CD4-positive, alpha-beta T cell (primary cell): Measurements from ENCODE around the gene HM13. TPM values are rescaled to one million over a fixed set of nuclear protein-coding genes. Genes with fewer than 3 reads are reported as not detected.

Experiments used
- ATAC-seq: fragments of 200-7000 bp; cut with Tn5 transposase; one replicate; pipeline ENCODE4 v1.10.0; 2022; ENCODE audit warnings: mild to moderate bottlenecking; ENCODE audit not compliant: poor library complexity
- CTCF ChIA-PET: fragments of 350-600 bp; sonication (Branson Sonifier 250); formaldehyde crosslinking; loops from one replicate; lab custom pipeline; 2021; ENCODE audit warnings: antibody characterized with exemption, inconsistent platforms; lab: Charles Lee
- POLR2A ChIA-PET: fragments of 350-600 bp; sonication (Branson Sonifier 250); formaldehyde crosslinking; loops from one replicate; lab custom pipeline; 2021; ENCODE audit warnings: antibody characterized with exemption, inconsistent platforms; lab: Charles Lee
- DNase-seq, 14 experiments: peaks; one replicate each; pipeline ENCODE4 v3.0.0-alpha.2; 2013 to 2020; ENCODE audit warnings: mixed read lengths in 2 of 14
- H3K27ac ChIP-seq, 2 donors: one replicate each; pipeline versions ENCODE4 v1.5.1 to v1.7.0; 2013; ENCODE audit warnings: low read length in 2 of 2, low read depth in 1 of 2, mild to moderate bottlenecking in 1 of 2
- H3K27me3 ChIP-seq, 2 experiments: 1 replicate in 1 of 2; 2 replicates in 1 of 2; pipeline versions ENCODE4 v1.6.1 to v1.7.0; 2013; ENCODE audit warnings: low read length in 2 of 2, control low read depth in 1 of 2, mild to moderate bottlenecking in 1 of 2, moderate library complexity in 1 of 2; ENCODE audit not compliant: insufficient read depth in 2 of 2, control insufficient read depth in 1 of 2
- H3K36me3 ChIP-seq: one replicate; pipeline ENCODE4 v1.6.1; 2013; ENCODE audit warnings: low read length, control low read depth; ENCODE audit not compliant: insufficient read depth
- H3K4me1 ChIP-seq: one replicate; pipeline ENCODE4 v1.6.1; 2013; ENCODE audit warnings: low read length, control low read depth; ENCODE audit not compliant: insufficient read depth
- H3K4me3 ChIP-seq: one replicate; pipeline ENCODE4 v1.5.1; 2013; ENCODE audit warnings: mild to moderate bottlenecking, low read length, moderate library complexity
- H3K9me3 ChIP-seq, 2 experiments: 1 replicate in 1 of 2; 2 replicates in 1 of 2; pipeline versions ENCODE4 v1.6.1 to v1.7.0; 2013; ENCODE audit warnings: low read length in 2 of 2, mild to moderate bottlenecking in 2 of 2, control low read depth in 1 of 2, moderate library complexity in 1 of 2; ENCODE audit not compliant: control insufficient read depth in 1 of 2, insufficient read depth in 1 of 2
- H3K27ac Mint-ChIP-seq: one replicate; pipeline ENCODE4 v1.8.0; 2020; ENCODE audit warnings: mixed read lengths
- H3K27me3 Mint-ChIP-seq: one replicate; pipeline ENCODE4 v1.8.0; 2021; ENCODE audit warnings: mixed read lengths
- H3K36me3 Mint-ChIP-seq: one replicate; pipeline ENCODE4 v1.8.0; 2021; ENCODE audit warnings: low read depth, mixed read lengths
- H3K4me1 Mint-ChIP-seq: one replicate; pipeline ENCODE4 v1.8.0; 2021; ENCODE audit warnings: low read depth, mixed read lengths
- H3K4me3 Mint-ChIP-seq: one replicate; pipeline ENCODE4 v1.8.0; 2020; ENCODE audit warnings: mild to moderate bottlenecking, mixed read lengths
- H3K9me3 Mint-ChIP-seq: one replicate; pipeline ENCODE4 v1.8.0; 2020; ENCODE audit warnings: mixed read lengths
- intact Hi-C, 2 experiments: fragments of 100-400 bp; cut with DNase I in 1 of 2; cut with micrococcal nuclease in 1 of 2; formaldehyde crosslinking; loops; one replicate each; pipeline versions ENCODE4 v1.15.1 to v1.9.0; 2023 to 2025; cut with DNase I, micrococcal nuclease
- total RNA-seq, 174 experiments: library from RNA in 2 of 174; stranded (reverse) in 2 of 174; gene quantifications; one replicate each; pipeline ENCODE4 v1.2.3 and lab custom pipeline; 2021 to 2026
- TF ChIP-seq, protein P1 (sequence below): fragments of 200-600 bp; IDR thresholded peaks from one replicate; pipeline ENCODE4 v1.8.0; 2022; ENCODE audit warnings: antibody characterized with exemption, mild to moderate bottlenecking

HM13 gene
- total RNA-seq, 2 experiments from 2014 or later: 97.8 to 113 TPM

DNA sequence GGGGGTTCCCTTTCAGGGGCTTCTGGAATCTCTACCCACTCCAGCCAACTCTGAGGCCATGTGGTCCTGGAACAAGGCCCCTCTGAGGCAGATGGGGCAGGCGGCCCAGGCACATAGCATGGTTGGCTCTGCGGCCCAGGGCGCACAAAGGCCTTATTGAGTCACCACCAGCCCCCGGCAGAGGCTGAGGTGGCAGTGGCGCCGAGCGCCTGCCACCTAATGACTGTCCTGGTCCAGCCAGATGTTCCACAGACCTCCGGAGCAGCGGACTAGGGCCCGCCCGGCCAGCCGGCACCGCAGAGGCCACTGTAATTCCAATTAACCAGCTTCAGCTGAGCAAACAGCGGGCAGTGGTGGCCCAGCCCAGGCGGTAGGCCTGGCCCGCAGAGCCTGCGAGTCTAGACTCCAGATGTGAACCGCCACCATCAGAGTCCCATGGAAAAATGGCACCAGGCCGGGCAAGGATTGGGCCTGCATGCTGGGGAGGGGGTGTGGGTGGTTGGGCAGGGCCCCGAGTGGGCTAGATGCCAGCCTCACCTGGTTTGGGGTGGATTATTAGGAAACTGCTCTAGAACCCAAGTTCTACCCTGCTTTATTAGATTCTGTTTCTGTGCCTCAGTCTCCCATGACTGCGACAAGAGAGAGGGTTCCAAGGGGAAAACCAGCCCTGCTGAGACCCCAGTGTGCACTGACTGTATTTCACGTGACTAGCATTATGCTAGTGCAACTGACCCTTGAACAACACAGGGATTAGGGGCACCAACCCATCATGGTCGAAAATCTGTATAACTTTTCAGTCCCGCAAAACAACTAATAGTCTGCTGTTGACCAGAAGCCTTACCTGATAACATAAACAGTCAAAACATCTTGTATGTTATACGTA, 56.7 kb downstream of the HM13 start:
- Histone ChIP-seq H3K4me3 (no peak overlapping the region), H3K36me3 (peaks cover 22% of the 10 kb centered on the region), H3K4me1 (peaks cover 30% of the 10 kb centered on the region), H3K27ac (no peak overlapping the region), H3K27me3 (no peaks in the 10 kb centered on the region), H3K9me3 (no peaks in the 10 kb centered on the region)
- peak overlapping the region; percentile 89 for H3K27ac Mint-ChIP-seq
- no peaks in the 10 kb centered on the region for H3K9me3 Mint-ChIP-seq
- ChIA-PET POLR2A (interaction anchor here (2.0 to 4.6 kb wide), 4 partner anchors 34 to 42 kb away, joined by 13 to 57 read pairs (median 34); partner anchors contain the start of gene ID1), CTCF (interaction anchor here (0.5 to 16.9 kb wide), 4 partner anchors 8 to 66 kb away, joined by 3 to 347 read pairs (median 19); no protein-coding TSS in a partner anchor)
- ATAC-seq: no peak
- H3K27me3 Mint-ChIP-seq: no peaks in the 10 kb centered on the region
- H3K4me1 Mint-ChIP-seq: peaks cover 29% of the 10 kb centered on the region
- intact Hi-C loops: loop anchor here in 1 of 2 experiments (5.0 kb wide), 1 partner anchor 151 kb away; the partner anchor contains the start of gene BCL2L1
- TF ChIP-seq, protein P1, sequence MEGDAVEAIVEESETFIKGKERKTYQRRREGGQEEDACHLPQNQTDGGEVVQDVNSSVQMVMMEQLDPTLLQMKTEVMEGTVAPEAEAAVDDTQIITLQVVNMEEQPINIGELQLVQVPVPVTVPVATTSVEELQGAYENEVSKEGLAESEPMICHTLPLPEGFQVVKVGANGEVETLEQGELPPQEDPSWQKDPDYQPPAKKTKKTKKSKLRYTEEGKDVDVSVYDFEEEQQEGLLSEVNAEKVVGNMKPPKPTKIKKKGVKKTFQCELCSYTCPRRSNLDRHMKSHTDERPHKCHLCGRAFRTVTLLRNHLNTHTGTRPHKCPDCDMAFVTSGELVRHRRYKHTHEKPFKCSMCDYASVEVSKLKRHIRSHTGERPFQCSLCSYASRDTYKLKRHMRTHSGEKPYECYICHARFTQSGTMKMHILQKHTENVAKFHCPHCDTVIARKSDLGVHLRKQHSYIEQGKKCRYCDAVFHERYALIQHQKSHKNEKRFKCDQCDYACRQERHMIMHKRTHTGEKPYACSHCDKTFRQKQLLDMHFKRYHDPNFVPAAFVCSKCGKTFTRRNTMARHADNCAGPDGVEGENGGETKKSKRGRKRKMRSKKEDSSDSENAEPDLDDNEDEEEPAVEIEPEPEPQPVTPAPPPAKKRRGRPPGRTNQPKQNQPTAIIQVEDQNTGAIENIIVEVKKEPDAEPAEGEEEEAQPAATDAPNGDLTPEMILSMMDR: no peak
- no peak for DNase-seq
- H3K36me3 Mint-ChIP-seq: peaks cover 24% of the 10 kb centered on the region
- H3K4me3 Mint-ChIP-seq: peak overlapping the region; percentile 90

DNA sequence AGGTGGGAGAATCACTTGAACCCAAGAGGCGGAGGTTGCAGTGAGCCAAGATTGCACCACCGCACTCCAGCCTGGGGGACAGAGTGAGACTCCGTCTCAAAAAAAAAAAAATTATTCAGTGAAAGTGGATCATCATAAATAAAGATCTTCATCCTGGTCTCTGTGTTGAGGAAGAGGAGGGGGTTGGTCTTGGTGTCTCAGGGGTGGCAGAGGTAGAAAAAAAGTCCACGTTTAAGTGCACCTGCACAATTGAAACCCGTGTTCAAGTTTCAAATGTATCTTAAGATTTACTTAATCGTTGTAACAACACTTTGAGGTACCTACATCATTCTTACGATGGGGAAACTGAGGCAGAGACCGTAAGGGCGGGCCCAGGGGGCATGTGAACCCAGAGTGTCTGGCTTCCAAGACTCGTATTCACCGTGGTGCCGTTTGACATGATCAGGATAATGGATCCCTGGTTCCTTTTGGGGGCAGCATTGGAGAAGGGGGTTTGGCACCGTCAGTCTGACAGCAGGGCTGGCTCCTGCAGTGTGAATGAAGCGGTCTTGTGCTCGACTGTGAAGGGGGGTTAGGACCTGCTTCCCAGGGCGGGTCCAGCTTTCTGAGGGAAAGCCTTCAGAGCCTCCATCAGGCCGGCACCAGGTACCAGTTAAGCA, 57.9 kb downstream of the HM13 start:
- Mint-ChIP-seq H3K27me3 (no peaks in the 10 kb centered on the region), H3K4me3 (peak overlapping the region; percentile 90), H3K4me1 (peaks cover 25% of the 10 kb centered on the region), H3K27ac (peak overlapping the region; percentile 89), H3K36me3 (peaks cover 17% of the 10 kb centered on the region), H3K9me3 (no peaks in the 10 kb centered on the region)
- no peak for DNase-seq
- peaks cover 18% of the 10 kb centered on the region for H3K36me3 ChIP-seq
- TF ChIP-seq, protein P1: no peak
- ATAC-seq: peak; percentile 6
- intact Hi-C loops: loop anchor here in 1 of 2 experiments (5.0 kb wide), 1 partner anchor 150 kb away; the partner anchor contains the start of gene BCL2L1
- POLR2A ChIA-PET: interaction anchor here (0.9 to 3.2 kb wide), 9 partner anchors 11 to 152 kb away, joined by 3 to 57 read pairs (median 4); partner anchors contain the start of genes BCL2L1, HM13 and ID1
- peak overlapping the region; percentile 74 for H3K4me3 ChIP-seq
- H3K9me3 ChIP-seq: no peaks in the 10 kb centered on the region
- peaks cover 18% of the 10 kb centered on the region for H3K4me1 ChIP-seq
- H3K27ac ChIP-seq: peak overlapping the region; percentile 37 to 76
- CTCF ChIA-PET: interaction anchor here (0.5 to 16.9 kb wide), 7 partner anchors 10 to 151 kb away, joined by 3 to 347 read pairs (median 5); partner anchors contain the start of gene ID1
- no peaks in the 10 kb centered on the region for H3K27me3 ChIP-seq
